Activated CD4-positive, alpha-beta T cell treated with anti-CD3 and anti-CD28 coated beads, Interleukin-2, amount 50 U/mL, for 24 hours (primary cell): ENCODE data around the gene TUBA3E.
"Not testable (repeated sequence)": the region's sequence is repeated elsewhere in the genome, so short reads cannot be mapped to it uniquely, and the experiment has no call there.

Experiments used
- DNase-seq, 2 donors: peaks; one replicate each; pipeline ENCODE4 v3.0.0-alpha.2; 2020; ENCODE audit warnings: low read depth in 1 of 2, low spot score in 1 of 2

Gene TUBA3E

DNA sequence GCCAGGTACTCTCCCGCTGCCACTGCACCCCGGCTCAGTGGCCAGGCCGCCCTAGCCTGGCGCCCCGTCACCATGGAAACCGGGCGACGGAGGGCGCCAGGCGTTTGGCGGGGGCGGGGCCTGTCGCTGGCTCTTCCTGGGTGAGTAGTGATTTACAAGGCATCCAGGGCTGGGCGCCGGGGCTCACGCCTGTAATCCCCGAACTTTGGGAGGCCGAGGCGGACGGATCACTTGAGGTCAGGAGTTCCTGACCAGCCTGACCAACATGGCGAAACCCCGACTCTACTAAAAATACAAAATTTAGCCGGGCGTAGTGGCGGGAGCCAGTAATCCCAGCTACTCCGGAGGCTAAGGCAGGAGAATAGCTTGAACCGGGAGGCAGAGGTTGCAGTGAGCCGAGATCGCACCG lies 53.2 kb downstream of the TUBA3E start, which contains the start of gene CCDC74B:
CCDC74B (minus strand) TSS at position 107 of the 409 bp plus-strand sequence. CDS start 116 bp downstream, outside the sequence.
- DNase-seq, result peak in 1 of 2 donors; percentile 11

- DNase-seq, result not testable (repeated sequence)
Observed at GRCh38 chr2:130143266-130144039, 54.8 kb downstream of the TUBA3E start.

GRCh38 chr2:130142396-130143265 lies 55.6 kb downstream of the TUBA3E start:
- not testable (repeated sequence) for DNase-seq
